ENCODE measurements around the gene GNB3. TPM values are rescaled to one million over a fixed set of nuclear protein-coding genes. Genes with fewer than 3 reads are reported as not detected.

GNB3 gene
- total RNA-seq, 2 donors from 2014 or later = 0.83 to 1.5 TPM

GRCh38 chr12:6817098-6817497 lies 23.6 kb upstream of the GNB3 start:
- H3K36me3 ChIP-seq = no peaks in the 10 kb centered on the region
- H3K27ac ChIP-seq = no peak overlapping the region
- H3K4me3 ChIP-seq = no peak overlapping the region
- H3K9me3 ChIP-seq = no peaks in the 10 kb centered on the region
- DNase-seq (ENCODE audit: low spot score) = no peak
- H3K4me1 ChIP-seq = peaks cover 3 to 14% of the 10 kb centered on the region in 2 donors
- no peaks in the 10 kb centered on the region for H3K27me3 ChIP-seq
- no peak for TF ChIP-seq CTCF (IDR thresholded peaks at IDR 0.05)

GRCh38 chr12:6817662-6818157 lies 23.0 kb upstream of the GNB3 start:
- Histone ChIP-seq H3K4me3 (no peak overlapping the region), H3K27me3 (no peaks in the 10 kb centered on the region)

GRCh38 chr12:6818222-6818621 lies 22.5 kb upstream of the GNB3 start:
- no peak overlapping the region for H3K27ac ChIP-seq
- H3K9me3 ChIP-seq = no peaks in the 10 kb centered on the region
- DNase-seq (ENCODE audit: low spot score) = no peak
- no peak overlapping the region for H3K4me3 ChIP-seq
- H3K36me3 ChIP-seq = no peaks in the 10 kb centered on the region
- no peak for TF ChIP-seq CTCF (IDR thresholded peaks at IDR 0.05)
- peaks cover 3 to 19% of the 10 kb centered on the region in 2 donors for H3K4me1 ChIP-seq
- H3K27me3 ChIP-seq = no peaks in the 10 kb centered on the region

More at GRCh38 chr12:6817662-6818157, 23.0 kb upstream of the GNB3 start:
- H3K27ac ChIP-seq = no peak overlapping the region
- no peaks in the 10 kb centered on the region for H3K36me3 ChIP-seq
- no peak for DNase-seq (ENCODE audit: low spot score)
- peaks cover 3 to 19% of the 10 kb centered on the region in 2 donors for H3K4me1 ChIP-seq
- TF ChIP-seq CTCF (IDR thresholded peaks at IDR 0.05) = no peak
- no peaks in the 10 kb centered on the region for H3K9me3 ChIP-seq

- no peak for TF ChIP-seq CTCF (IDR thresholded peaks at IDR 0.05)
- Histone ChIP-seq H3K36me3 (no peaks in the 10 kb centered on the region), H3K4me1 (peaks cover 3 to 19% of the 10 kb centered on the region in 2 donors), H3K27ac (no peak overlapping the region), H3K27me3 (no peaks in the 10 kb centered on the region), H3K4me3 (no peak overlapping the region), H3K9me3 (no peaks in the 10 kb centered on the region)
- no peak for DNase-seq (ENCODE audit: low spot score)
These were observed 22.1 kb upstream of the GNB3 start for GRCh38 chr12:6818645-6819044.

GRCh38 chr12:6819106-6820030 lies 21.4 kb upstream of the GNB3 start:
- Histone ChIP-seq H3K4me3 (no peak overlapping the region), H3K27ac (no peak overlapping the region), H3K4me1 (peaks cover 3 to 19% of the 10 kb centered on the region in 2 donors), H3K9me3 (no peaks in the 10 kb centered on the region), H3K36me3 (no peaks in the 10 kb centered on the region), H3K27me3 (no peaks in the 10 kb centered on the region)
- no peak for TF ChIP-seq CTCF (IDR thresholded peaks at IDR 0.05)
- DNase-seq (ENCODE audit: low spot score) = no peak

All from right atrium auricular region (tissue), 2 donors.